Caco-2 (cell line): ENCODE data around the gene CDH20. TPM values are rescaled to one million over a fixed set of nuclear protein-coding genes. Genes with fewer than 3 reads are reported as not detected.

ENCODE experiments used
- BruUV-seq: library from RNA; stranded (reverse); fragments of 400-500 nt; replicated peaks from 2 replicates; lab custom pipeline; 2021; lab: Mats Ljungman, UMichigan
- CTCF ChIA-PET: fragments of 300-600 bp; sonication (Branson Sonifier 250); formaldehyde crosslinking; loops from one replicate; lab custom pipeline; 2022; ENCODE audit warnings: antibody characterized with exemption; lab: Charles Lee
- POLR2A ChIA-PET: fragments of 300-600 bp; sonication (Branson Sonifier 250); formaldehyde crosslinking; loops from one replicate; lab custom pipeline; 2022; ENCODE audit warnings: antibody characterized with exemption; lab: Charles Lee
- DNase-seq, 2 experiments: peaks; one replicate each; pipeline versions ENCODE4 v3.0.0 to v3.0.0-alpha.2; 2020 to 2022
- H3K27me3 ChIP-seq: replicated peaks from 2 replicates; pipeline ENCODE4 v1.6.0; 2011; ENCODE audit warnings: low read length; ENCODE audit not compliant: control insufficient read depth, insufficient read depth
- H3K36me3 ChIP-seq: 2 replicates; pipeline ENCODE4 v1.5.1; 2011; ENCODE audit warnings: low read length; ENCODE audit not compliant: control insufficient read depth, insufficient read depth
- H3K4me1 ChIP-seq: fragments of 250-450 bp; sonication (Bioruptor Pico); 2 replicates; pipeline ENCODE4 v1.5.1; 2020; ENCODE audit warnings: mild to moderate bottlenecking
- H3K4me3 ChIP-seq: 2 replicates; pipeline ENCODE4 v1.5.1; 2011; ENCODE audit warnings: low read depth, mild to moderate bottlenecking, control low read depth, low read length
- H3K9me3 ChIP-seq: fragments of 250-450 bp; sonication (Bioruptor Pico); 2 replicates; pipeline ENCODE4 v1.5.1; 2020; ENCODE audit warnings: mild to moderate bottlenecking, moderate library complexity
- H3K27ac Mint-ChIP-seq: one replicate; pipeline ENCODE4 v1.8.0; 2022; ENCODE audit warnings: mixed read lengths; ENCODE audit not compliant: unreplicated experiment
- H3K27me3 Mint-ChIP-seq: one replicate; pipeline ENCODE4 v1.8.0; 2022; ENCODE audit warnings: mixed read lengths; ENCODE audit not compliant: insufficient read depth, unreplicated experiment
- H3K36me3 Mint-ChIP-seq: one replicate; pipeline ENCODE4 v1.8.0; 2022; ENCODE audit warnings: mild to moderate bottlenecking, mixed read lengths; ENCODE audit not compliant: insufficient read depth, unreplicated experiment
- H3K4me1 Mint-ChIP-seq: one replicate; pipeline ENCODE4 v1.8.0; 2022; ENCODE audit warnings: low read depth, mixed read lengths; ENCODE audit not compliant: unreplicated experiment
- H3K4me3 Mint-ChIP-seq: one replicate; pipeline ENCODE4 v1.8.0; 2022; ENCODE audit warnings: mild to moderate bottlenecking, moderate library complexity, mixed read lengths; ENCODE audit not compliant: unreplicated experiment
- H3K9me3 Mint-ChIP-seq: one replicate; pipeline ENCODE4 v1.8.0; 2022; ENCODE audit warnings: mixed read lengths; ENCODE audit not compliant: unreplicated experiment
- CTCF ChIP-seq, 2 experiments: fragments of 200-600 bp in 1 of 2; IDR thresholded peaks; 1 replicate in 1 of 2; 2 replicates in 1 of 2; pipeline versions ENCODE4 v1.5.1 to v1.8.0; 2011 to 2022; ENCODE audit warnings: antibody characterized with exemption in 1 of 2, control low read depth in 1 of 2, inconsistent platforms in 1 of 2, low read depth in 1 of 2, low read length in 1 of 2, mild to moderate bottlenecking in 1 of 2, moderate library complexity in 1 of 2; ENCODE audit not compliant: insufficient read depth in 1 of 2, severe bottlenecking in 1 of 2, unreplicated experiment in 1 of 2
- intact Hi-C: fragments of 100-400 bp; cut with micrococcal nuclease; formaldehyde crosslinking; loops from one replicate; pipeline ENCODE4 v1.10.0; 2022; ENCODE audit not compliant: unreplicated experiment
- total RNA-seq: library from RNA; stranded (reverse); gene quantifications from 2 replicates; pipeline ENCODE4 v1.2.3, GENCODE V29; 2022

Gene CDH20
- total RNA-seq, 1 experiment from 2014 or later: not detected

GRCh38 chr18:61400016-61400635 lies 66.9 kb downstream of the CDH20 start:
- ChIA-PET CTCF (no interaction called here), POLR2A (no interaction called here)
- no peaks in the 10 kb centered on the region for H3K36me3 Mint-ChIP-seq
- no peaks in the 10 kb centered on the region for H3K27me3 ChIP-seq
- H3K9me3 ChIP-seq: no peaks in the 10 kb centered on the region
- no peak overlapping the region for H3K27ac Mint-ChIP-seq
- H3K4me1 ChIP-seq: no peaks in the 10 kb centered on the region
- H3K9me3 Mint-ChIP-seq: no peaks in the 10 kb centered on the region
- H3K4me3 Mint-ChIP-seq: no peak overlapping the region
- H3K4me3 ChIP-seq: no peak overlapping the region
- BruUV-seq: no TSS peak
- no peak for TF ChIP-seq CTCF (IDR thresholded peaks at IDR 0.05; ENCODE audit: insufficient read depth in 1 of 2, low read depth in 1 of 2, low read length in 1 of 2, severe bottlenecking in 1 of 2, unreplicated experiment in 1 of 2)
- peaks cover 2% of the 10 kb centered on the region for H3K27me3 Mint-ChIP-seq
- DNase-seq: no peak
- H3K4me1 Mint-ChIP-seq: no peaks in the 10 kb centered on the region
- H3K36me3 ChIP-seq: no peaks in the 10 kb centered on the region
- intact Hi-C loops: no loop called here

- Mint-ChIP-seq H3K9me3 (no peaks in the 10 kb centered on the region), H3K4me3 (no peak overlapping the region), H3K4me1 (no peaks in the 10 kb centered on the region), H3K27ac (no peak overlapping the region), H3K27me3 (peaks cover 2% of the 10 kb centered on the region), H3K36me3 (no peaks in the 10 kb centered on the region)
- Histone ChIP-seq H3K9me3 (no peaks in the 10 kb centered on the region), H3K4me3 (no peak overlapping the region), H3K27me3 (no peaks in the 10 kb centered on the region), H3K36me3 (no peaks in the 10 kb centered on the region), H3K4me1 (no peaks in the 10 kb centered on the region)
- no TSS peak for BruUV-seq
- intact Hi-C loops: no loop called here
- ChIA-PET POLR2A (no interaction called here), CTCF (no interaction called here)
- no peak for TF ChIP-seq CTCF (IDR thresholded peaks at IDR 0.05; ENCODE audit: insufficient read depth in 1 of 2, low read depth in 1 of 2, low read length in 1 of 2, severe bottlenecking in 1 of 2, unreplicated experiment in 1 of 2)
- no peak for DNase-seq
Observed at GRCh38 chr18:61400716-61401115, 67.5 kb downstream of the CDH20 start.

GRCh38 chr18:61402726-61403125 lies 69.5 kb downstream of the CDH20 start:
- DNase-seq: no peak
- no peak for TF ChIP-seq CTCF (IDR thresholded peaks at IDR 0.05; ENCODE audit: insufficient read depth in 1 of 2, low read depth in 1 of 2, low read length in 1 of 2, severe bottlenecking in 1 of 2, unreplicated experiment in 1 of 2)
- no peaks in the 10 kb centered on the region for H3K9me3 Mint-ChIP-seq
- H3K36me3 Mint-ChIP-seq: no peaks in the 10 kb centered on the region
- no peak overlapping the region for H3K4me3 Mint-ChIP-seq
- Histone ChIP-seq H3K4me1 (no peaks in the 10 kb centered on the region), H3K27me3 (no peaks in the 10 kb centered on the region), H3K36me3 (no peaks in the 10 kb centered on the region), H3K4me3 (no peak overlapping the region), H3K9me3 (no peaks in the 10 kb centered on the region)
- ChIA-PET CTCF (no interaction called here), POLR2A (no interaction called here)
- intact Hi-C loops: no loop called here
- no peak overlapping the region for H3K27ac Mint-ChIP-seq
- peaks cover 2% of the 10 kb centered on the region for H3K27me3 Mint-ChIP-seq
- BruUV-seq: no TSS peak
- no peaks in the 10 kb centered on the region for H3K4me1 Mint-ChIP-seq
